ENCODE measurements around the gene MEIS3. TPM values are rescaled to one million over a fixed set of nuclear protein-coding genes. Genes with fewer than 3 reads are reported as not detected.

MEIS3 gene
- polyA plus RNA-seq, 1 donor, result 19.7 TPM

DNA sequence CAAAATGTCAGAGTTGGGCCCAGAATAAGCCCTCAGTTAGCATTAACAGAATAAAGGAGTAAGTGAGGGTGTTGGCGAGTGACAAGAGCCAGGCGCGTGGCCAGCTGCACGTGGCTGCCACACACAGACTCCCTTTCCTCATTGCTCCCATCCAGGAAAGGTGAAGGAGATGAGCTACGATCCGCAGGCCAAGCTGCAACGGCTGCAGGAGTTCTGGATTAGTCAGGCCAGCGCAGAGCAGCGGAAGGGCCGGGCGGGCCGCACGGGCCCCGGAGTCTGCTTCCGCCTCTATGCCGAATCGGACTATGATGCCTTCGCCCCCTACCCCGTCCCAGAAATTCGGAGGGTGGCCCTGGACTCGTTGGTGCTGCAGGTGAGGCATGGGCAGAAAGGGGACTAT, 57.0 kb downstream of the MEIS3 start:
- Histone ChIP-seq H3K27me3 (ENCODE audit: control insufficient read depth, insufficient read depth, low read length) (no peaks in the 10 kb centered on the region), H3K27ac (ENCODE audit: low read length) (no peak overlapping the region), H3K4me3 (ENCODE audit: low read length) (no peak overlapping the region), H3K9me3 (ENCODE audit: control insufficient read depth, low read depth, low read length) (no peaks in the 10 kb centered on the region), H3K4me1 (ENCODE audit: control insufficient read depth, insufficient read depth, low read length) (no peaks in the 10 kb centered on the region), H3K36me3 (ENCODE audit: control insufficient read depth, insufficient read depth, low read length) (peaks cover 72% of the 10 kb centered on the region)
- DNase-seq, result no peak
- WGBS (ENCODE audit: insufficient coverage, low lambda C conversion rate), result no CpG with 5 or more reads among the region's 21 CpGs

DNA sequence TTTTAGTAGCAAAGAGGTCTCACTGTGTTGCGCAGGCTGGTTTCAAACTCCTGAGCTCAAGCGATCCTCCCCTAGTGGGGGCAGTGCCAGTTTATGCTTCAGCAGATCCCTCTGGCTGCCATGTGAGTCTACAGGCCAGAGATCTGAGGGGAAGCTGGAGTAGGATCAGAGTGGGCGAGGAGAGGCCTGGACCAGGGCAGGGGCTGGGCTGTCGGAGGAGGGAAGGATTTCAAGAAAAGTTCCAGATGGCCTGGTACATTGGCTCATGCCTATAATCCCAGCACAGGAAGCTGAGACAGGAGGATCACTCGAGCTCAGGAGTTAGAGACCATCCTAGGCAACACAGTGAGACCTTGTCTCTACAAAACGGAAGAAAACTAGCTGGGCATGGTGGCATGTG, 60.4 kb downstream of the MEIS3 start:
- Histone ChIP-seq H3K4me1 (ENCODE audit: control insufficient read depth, insufficient read depth, low read length) (no peaks in the 10 kb centered on the region), H3K9me3 (ENCODE audit: control insufficient read depth, low read depth, low read length) (no peaks in the 10 kb centered on the region), H3K36me3 (ENCODE audit: control insufficient read depth, insufficient read depth, low read length) (peaks cover 83% of the 10 kb centered on the region), H3K4me3 (ENCODE audit: low read length) (no peak overlapping the region), H3K27ac (ENCODE audit: low read length) (no peak overlapping the region), H3K27me3 (ENCODE audit: control insufficient read depth, insufficient read depth, low read length) (no peaks in the 10 kb centered on the region)
- no CpG with 5 or more reads among the region's 6 CpGs for WGBS (ENCODE audit: insufficient coverage, low lambda C conversion rate)
- DNase-seq, result no peak

DNA sequence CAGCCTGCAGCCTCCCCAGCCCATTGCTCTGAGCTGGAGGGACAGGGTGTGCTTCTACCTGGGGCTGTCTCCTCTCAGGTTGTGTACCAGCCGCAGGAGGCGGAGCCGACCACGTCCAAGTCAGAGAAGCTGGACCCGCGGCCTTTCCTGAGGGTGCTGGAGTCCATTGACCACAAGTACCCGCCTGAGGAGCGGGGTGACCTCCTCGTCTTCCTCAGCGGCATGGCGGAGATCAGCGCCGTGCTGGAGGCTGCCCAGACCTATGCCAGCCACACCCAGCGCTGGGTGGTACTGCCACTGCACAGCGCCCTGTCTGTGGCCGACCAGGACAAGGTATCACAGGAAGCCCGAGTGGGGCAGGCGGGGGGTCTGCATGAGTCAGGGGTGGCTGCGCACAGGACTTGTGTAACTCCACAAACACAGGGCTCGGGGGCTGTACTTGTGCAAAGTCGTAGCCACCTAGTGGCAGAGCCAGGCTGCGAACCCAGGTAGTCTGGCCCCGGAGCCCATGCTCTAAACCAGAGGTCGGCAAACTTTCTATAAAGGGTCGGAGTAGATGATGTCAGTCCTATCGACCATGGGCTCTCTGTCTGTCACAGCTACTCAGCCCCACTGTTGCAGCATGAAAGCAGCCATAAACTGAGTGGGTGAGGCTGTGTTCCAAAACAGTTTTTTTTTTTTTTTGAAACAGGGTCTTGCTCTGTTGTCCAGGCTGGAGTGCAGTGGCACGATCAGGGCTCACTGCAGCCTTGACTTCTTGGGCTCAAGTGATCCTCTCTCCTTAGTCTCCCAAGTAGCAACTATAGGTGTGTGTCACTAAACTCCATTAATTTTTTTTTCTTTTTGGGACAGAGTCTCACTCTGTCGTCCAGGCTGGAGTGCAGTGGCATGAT, 61.3 kb downstream of the MEIS3 start:
- H3K27me3 ChIP-seq (ENCODE audit: control insufficient read depth, insufficient read depth, low read length), result no peaks in the 10 kb centered on the region
- no peak overlapping the region for H3K4me3 ChIP-seq (ENCODE audit: low read length)
- DNase-seq, result no peak
- H3K9me3 ChIP-seq (ENCODE audit: control insufficient read depth, low read depth, low read length), result peaks cover 4% of the 10 kb centered on the region
- H3K36me3 ChIP-seq (ENCODE audit: control insufficient read depth, insufficient read depth, low read length), result peaks cover 84% of the 10 kb centered on the region
- H3K4me1 ChIP-seq (ENCODE audit: control insufficient read depth, insufficient read depth, low read length), result no peaks in the 10 kb centered on the region
- no CpG with 5 or more reads among the region's 28 CpGs for WGBS (ENCODE audit: insufficient coverage, low lambda C conversion rate)
- H3K27ac ChIP-seq (ENCODE audit: low read length), result no peak overlapping the region

DNA sequence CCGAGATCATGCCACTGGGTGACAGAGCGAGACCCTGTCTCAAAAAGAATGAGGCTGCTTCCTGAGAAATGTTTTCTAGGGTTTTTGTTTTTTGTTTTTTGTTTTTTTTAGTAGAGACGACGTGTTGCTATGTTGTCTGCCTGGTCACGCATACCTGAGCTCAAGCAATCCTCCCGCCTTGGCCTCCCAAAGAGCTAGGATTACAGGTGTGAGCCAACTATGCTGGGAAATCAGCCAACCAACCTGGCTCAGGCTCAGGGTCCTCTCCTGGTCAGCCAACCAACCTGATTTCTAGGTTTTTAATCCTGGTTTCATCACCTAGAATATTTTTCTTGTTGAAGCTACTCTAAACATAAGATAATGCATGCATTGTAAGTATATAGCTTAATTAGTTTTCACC, 62.4 kb downstream of the MEIS3 start:
- WGBS (ENCODE audit: insufficient coverage, low lambda C conversion rate), result no CpG with 5 or more reads among the region's 6 CpGs
- no peak overlapping the region for H3K27ac ChIP-seq (ENCODE audit: low read length)
- no peaks in the 10 kb centered on the region for H3K27me3 ChIP-seq (ENCODE audit: control insufficient read depth, insufficient read depth, low read length)
- peaks cover 4% of the 10 kb centered on the region for H3K9me3 ChIP-seq (ENCODE audit: control insufficient read depth, low read depth, low read length)
- DNase-seq, result no peak
- H3K4me1 ChIP-seq (ENCODE audit: control insufficient read depth, insufficient read depth, low read length), result no peaks in the 10 kb centered on the region
- H3K4me3 ChIP-seq (ENCODE audit: low read length), result no peak overlapping the region
- H3K36me3 ChIP-seq (ENCODE audit: control insufficient read depth, insufficient read depth, low read length), result peaks cover 80% of the 10 kb centered on the region

DNA sequence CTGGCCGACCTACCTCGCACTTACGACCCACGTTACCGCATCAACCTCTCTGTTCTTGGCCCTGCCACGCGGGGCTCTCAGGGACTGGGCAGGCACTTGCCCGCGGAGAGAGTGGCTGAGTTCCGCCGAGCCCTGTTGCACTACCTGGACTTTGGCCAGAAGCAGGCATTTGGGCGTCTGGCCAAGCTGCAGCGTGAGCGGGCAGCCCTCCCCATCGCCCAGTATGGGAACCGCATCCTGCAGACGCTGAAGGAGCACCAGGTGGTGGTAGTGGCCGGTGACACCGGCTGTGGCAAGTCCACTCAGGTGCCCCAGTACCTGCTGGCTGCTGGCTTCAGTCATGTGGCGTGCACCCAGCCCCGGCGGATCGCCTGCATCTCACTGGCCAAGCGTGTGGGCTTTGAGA, 66.0 kb downstream of the MEIS3 start:
- peaks cover 4% of the 10 kb centered on the region for H3K9me3 ChIP-seq (ENCODE audit: control insufficient read depth, low read depth, low read length)
- H3K4me1 ChIP-seq (ENCODE audit: control insufficient read depth, insufficient read depth, low read length), result peaks cover 7% of the 10 kb centered on the region
- no peak overlapping the region for H3K4me3 ChIP-seq (ENCODE audit: low read length)
- 80% methylated on average over 1 of the region's 24 CpGs for WGBS (ENCODE audit: insufficient coverage, low lambda C conversion rate)
- DNase-seq, result no peak
- no peak overlapping the region for H3K27ac ChIP-seq (ENCODE audit: low read length)
- H3K36me3 ChIP-seq (ENCODE audit: control insufficient read depth, insufficient read depth, low read length), result peaks cover 50% of the 10 kb centered on the region
- H3K27me3 ChIP-seq (ENCODE audit: control insufficient read depth, insufficient read depth, low read length), result no peaks in the 10 kb centered on the region

Other genes with a start within 250 kb of the MEIS3 start
- 2.1 TPM for gene BBC3, start 188.3 kb downstream of the MEIS3 start, polyA plus RNA-seq
- 23.2 TPM for gene CCDC9, start 163.0 kb downstream of the MEIS3 start, polyA plus RNA-seq
- gene INAFM1, start 144.6 kb downstream of the MEIS3 start, polyA plus RNA-seq, result 9.2 TPM
- gene C5AR1, start 109.7 kb downstream of the MEIS3 start, polyA plus RNA-seq, result 2.0 TPM
- gene C5AR2, start 87.4 kb downstream of the MEIS3 start, polyA plus RNA-seq, result 0.25 TPM
- 13.6 TPM for gene DHX34, start 70.2 kb downstream of the MEIS3 start, polyA plus RNA-seq
- gene SLC8A2, start 52.4 kb upstream of the MEIS3 start, polyA plus RNA-seq, result 0.54 TPM
- 9.4 TPM for gene KPTN, start 64.7 kb upstream of the MEIS3 start, polyA plus RNA-seq
- 87.9 TPM for gene NAPA, start 95.5 kb upstream of the MEIS3 start, polyA plus RNA-seq
- 0.19 TPM for gene ZNF541, start 153.6 kb upstream of the MEIS3 start, polyA plus RNA-seq
- 11.9 TPM for gene BICRA, start 189.6 kb upstream of the MEIS3 start, polyA plus RNA-seq